Liver (tissue), 9 donors: ENCODE data around the gene SLC22A12. TPM values are rescaled to one million over a fixed set of nuclear protein-coding genes. Genes with fewer than 3 reads are reported as not detected.

Experiments
- DNase-seq: peaks from one replicate; pipeline ENCODE4 v3.0.0-alpha.2; 2017; ENCODE audit warnings: low spot score
- H3K27ac ChIP-seq, 2 donors: one replicate each; pipeline ENCODE4 v1.7.0; 2013; ENCODE audit warnings: inconsistent platforms in 2 of 2, low read length in 2 of 2, control low read depth in 1 of 2, low read depth in 1 of 2, mild to moderate bottlenecking in 1 of 2
- H3K27me3 ChIP-seq, 4 donors: one replicate each; pipeline versions ENCODE4 v1.6.1 to v1.7.0; 2013; ENCODE audit warnings: low read length in 3 of 4, inconsistent platforms in 1 of 4, mild to moderate bottlenecking in 1 of 4, moderate library complexity in 1 of 4; ENCODE audit not compliant: control insufficient read depth in 4 of 4, insufficient read depth in 4 of 4
- H3K36me3 ChIP-seq, 4 donors: one replicate each; pipeline versions ENCODE4 v1.6.1 to v1.7.0; 2013; ENCODE audit warnings: low read length in 3 of 4, mild to moderate bottlenecking in 3 of 4, low read depth in 1 of 4, moderate library complexity in 1 of 4; ENCODE audit not compliant: control insufficient read depth in 4 of 4, insufficient read depth in 3 of 4
- H3K4me1 ChIP-seq, 4 donors: one replicate each; pipeline versions ENCODE4 v1.6.1 to v1.7.0; 2013; ENCODE audit warnings: low read length in 3 of 4, mild to moderate bottlenecking in 3 of 4, moderate library complexity in 1 of 4; ENCODE audit not compliant: control insufficient read depth in 4 of 4, insufficient read depth in 4 of 4
- H3K4me3 ChIP-seq, 3 donors: one replicate each; pipeline versions ENCODE4 v1.6.1 to v1.7.0; 2013; ENCODE audit warnings: low read length in 3 of 3, control low read depth in 1 of 3, low read depth in 1 of 3, mild to moderate bottlenecking in 1 of 3
- H3K9ac ChIP-seq, 2 donors: one replicate each; pipeline ENCODE4 v1.7.0; 2013; ENCODE audit warnings: low read length in 2 of 2, mild to moderate bottlenecking in 2 of 2, moderate library complexity in 2 of 2, control low read depth in 1 of 2, low read depth in 1 of 2
- H3K9me3 ChIP-seq, 4 donors: one replicate each; pipeline versions ENCODE4 v1.6.1 to v1.7.0; 2013; ENCODE audit warnings: low read length in 3 of 4; ENCODE audit not compliant: control insufficient read depth in 4 of 4
- EGR1 ChIP-seq, 2 donors: IDR thresholded peaks; 2 replicates each; pipeline ENCODE4 v1.6.1; 2016 to 2018; ENCODE audit warnings: antibody characterized with exemption in 2 of 2, low read depth in 2 of 2
- FOXA1 ChIP-seq: IDR thresholded peaks from 2 replicates; pipeline ENCODE4 v1.6.1; 2016; ENCODE audit warnings: antibody characterized with exemption
- GABPA ChIP-seq, 2 donors: IDR thresholded peaks in 1 of 2; conservative IDR thresholded peaks in 1 of 2; 2 replicates each; pipeline ENCODE4 v1.6.1; 2016; ENCODE audit warnings: antibody characterized with exemption in 2 of 2, mild to moderate bottlenecking in 1 of 2, moderate library complexity in 1 of 2
- HNF4A ChIP-seq, 2 donors: conservative IDR thresholded peaks; 2 replicates each; pipeline ENCODE4 v1.6.1; 2016; ENCODE audit warnings: antibody characterized with exemption in 2 of 2, mild to moderate bottlenecking in 2 of 2
- HNF4G ChIP-seq: IDR thresholded peaks from 2 replicates; pipeline ENCODE4 v1.6.1; 2016; ENCODE audit warnings: antibody characterized with exemption
- JUND ChIP-seq, 2 donors: IDR thresholded peaks; 2 replicates each; pipeline ENCODE4 v1.6.1; 2016; ENCODE audit warnings: antibody characterized with exemption in 2 of 2
- NR2F2 ChIP-seq: IDR thresholded peaks from 2 replicates; pipeline ENCODE4 v1.6.1; 2016; ENCODE audit warnings: antibody characterized with exemption
- RAD21 ChIP-seq, 2 donors: IDR thresholded peaks; 2 replicates each; pipeline ENCODE4 v1.6.1; 2016; ENCODE audit warnings: antibody characterized with exemption in 2 of 2, mild to moderate bottlenecking in 2 of 2
- RXRA ChIP-seq, 2 donors: IDR thresholded peaks; 2 replicates each; pipeline ENCODE4 v1.6.1; 2017 to 2018; ENCODE audit warnings: antibody characterized with exemption in 2 of 2, mild to moderate bottlenecking in 1 of 2
- TAF1 ChIP-seq: conservative IDR thresholded peaks from 2 replicates; pipeline ENCODE4 v1.6.1; 2016; ENCODE audit warnings: antibody characterized with exemption, mild to moderate bottlenecking
- YY1 ChIP-seq: IDR thresholded peaks from 2 replicates; pipeline ENCODE4 v1.6.1; 2016; ENCODE audit warnings: antibody characterized with exemption, mild to moderate bottlenecking
- WGBS: extraction: QIAGEN DNeasy Blood & Tissue Kit; methylation state at CpG from one replicate; pipeline ENCODE4 v1.1.7; 2013; 5-methylcytosine and 5-hydroxymethylcytosine counted together
- polyA plus RNA-seq, 2 donors: library from polyadenylated mRNA; stranded (reverse) in 1 of 2; unstranded in 1 of 2; fragments of 200-250 nt in 1 of 2; fragments of >200 nt in 1 of 2; fragmentation: Nextera tagmentation in 1 of 2; extraction: Ambion mirVana in 1 of 2; gene quantifications; one replicate each; pipeline versions ENCODE4 v1.2.1 to v1.2.3, GENCODE V29; 2013 to 2015
- total RNA-seq, 2 donors: library from RNA; depleted of rRNA; stranded (reverse); fragments of >200 nt; gene quantifications; one replicate each; pipeline ENCODE4 v1.2.3, GENCODE V29; 2014
- TF ChIP-seq, protein P1 (sequence below): IDR thresholded peaks from 2 replicates; pipeline ENCODE4 v1.6.1; 2016; ENCODE audit warnings: antibody characterized with exemption
- TF ChIP-seq, protein P2 (sequence below): IDR thresholded peaks from 2 replicates; pipeline ENCODE4 v1.6.1; 2016; ENCODE audit warnings: antibody characterized with exemption
- TF ChIP-seq, protein P3 (sequence below): IDR thresholded peaks from 2 replicates; pipeline ENCODE4 v1.6.1; 2016; ENCODE audit warnings: antibody characterized with exemption, mild to moderate bottlenecking
- TF ChIP-seq, protein P4 (sequence below): IDR thresholded peaks from 2 replicates; pipeline ENCODE4 v1.6.1; 2016; ENCODE audit warnings: antibody characterized with exemption
- donor health status: healthy.
- donor health status: healthy.
- donor health status: healthy.
- donor health status: healthy.
- donor health status: healthy.

The SLC22A12 gene
- total and polyA plus RNA-seq, 4 donors = under 0.01 to 0.02 TPM; not detected in 2

DNA sequence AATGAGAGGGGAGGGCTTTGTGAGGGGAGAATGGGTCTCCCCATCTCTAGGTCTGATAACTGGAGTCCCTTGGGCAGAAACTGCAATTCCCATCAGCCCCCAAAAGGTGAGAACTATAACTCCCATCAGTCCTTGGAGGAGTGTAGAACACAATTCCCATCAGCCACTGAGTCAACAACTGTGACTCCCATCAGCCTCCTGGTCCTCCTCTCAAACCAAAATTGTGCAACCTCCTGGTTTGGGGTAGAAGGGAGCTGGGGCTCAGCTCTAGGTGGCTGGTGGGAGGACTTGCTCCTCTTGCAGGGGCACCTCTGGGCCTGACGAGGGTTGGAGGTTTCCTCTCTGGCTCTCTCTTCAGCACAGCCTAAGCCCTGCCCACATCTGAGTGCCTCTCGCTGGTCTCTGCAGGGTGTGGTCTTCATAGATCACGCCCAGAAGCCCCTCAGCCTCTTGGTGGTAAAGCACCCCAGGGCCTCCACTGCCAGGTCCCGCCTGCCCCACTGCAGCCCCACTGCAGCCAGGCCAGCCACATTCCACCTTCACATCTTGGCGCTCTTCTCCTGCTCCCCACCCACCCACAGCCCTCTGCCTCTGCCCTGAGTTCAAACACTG, 18.5 kb downstream of the SLC22A12 start:
- H3K9ac ChIP-seq = no peak overlapping the region
- peaks cover 0 to 3% (median 0%) of the 10 kb centered on the region in 4 donors for H3K4me1 ChIP-seq
- no peak for DNase-seq
- no peak overlapping the region for H3K27ac ChIP-seq
- H3K36me3 ChIP-seq = no peaks in the 10 kb centered on the region
- no peaks in the 10 kb centered on the region for H3K9me3 ChIP-seq
- H3K27me3 ChIP-seq = peaks cover 0 to 4% (median 0%) of the 10 kb centered on the region in 4 donors
- no peak overlapping the region for H3K4me3 ChIP-seq
- WGBS = 82% methylated on average over 5 of the region's 5 CpGs
- TF ChIP-seq RXRA (IDR thresholded peaks at IDR 0.05) = no peak
- TF ChIP-seq GABPA (IDR thresholded peaks at IDR 0.05 in 1 of 2, conservative IDR thresholded peaks at IDR 0.05 in 1 of 2) = no peak
- no peak for TF ChIP-seq HNF4G
- TF ChIP-seq JUND (IDR thresholded peaks at IDR 0.05) = no peak

DNA sequence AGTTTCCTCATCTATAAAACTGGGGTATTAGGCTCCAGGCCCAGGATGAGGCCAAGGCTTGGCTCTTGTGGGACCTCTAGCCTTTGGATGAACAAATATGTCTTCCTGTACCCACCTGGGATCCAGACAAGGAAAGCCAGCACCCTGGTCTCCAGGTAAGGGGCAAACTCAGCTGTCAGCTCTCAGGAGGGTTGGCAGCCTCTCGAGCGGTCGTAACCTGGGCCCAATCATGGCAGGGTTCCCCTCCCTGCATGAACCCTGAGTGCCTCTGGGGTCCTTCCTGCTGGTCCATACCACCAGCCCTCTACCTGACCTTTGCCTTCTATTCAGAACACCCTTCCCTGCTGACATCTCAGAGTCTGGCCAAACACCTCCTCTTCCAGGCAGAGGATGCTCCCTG, 19.6 kb downstream of the SLC22A12 start:
- Histone ChIP-seq H3K27me3 (peaks cover 0 to 4% (median 0%) of the 10 kb centered on the region in 4 donors), H3K4me3 (no peak overlapping the region), H3K36me3 (no peaks in the 10 kb centered on the region), H3K4me1 (peaks cover 0 to 3% (median 0%) of the 10 kb centered on the region in 4 donors), H3K27ac (no peak overlapping the region), H3K9ac (no peak overlapping the region), H3K9me3 (no peaks in the 10 kb centered on the region)
- WGBS = 96% methylated on average over 3 of the region's 3 CpGs
- TF ChIP-seq, protein P1, sequence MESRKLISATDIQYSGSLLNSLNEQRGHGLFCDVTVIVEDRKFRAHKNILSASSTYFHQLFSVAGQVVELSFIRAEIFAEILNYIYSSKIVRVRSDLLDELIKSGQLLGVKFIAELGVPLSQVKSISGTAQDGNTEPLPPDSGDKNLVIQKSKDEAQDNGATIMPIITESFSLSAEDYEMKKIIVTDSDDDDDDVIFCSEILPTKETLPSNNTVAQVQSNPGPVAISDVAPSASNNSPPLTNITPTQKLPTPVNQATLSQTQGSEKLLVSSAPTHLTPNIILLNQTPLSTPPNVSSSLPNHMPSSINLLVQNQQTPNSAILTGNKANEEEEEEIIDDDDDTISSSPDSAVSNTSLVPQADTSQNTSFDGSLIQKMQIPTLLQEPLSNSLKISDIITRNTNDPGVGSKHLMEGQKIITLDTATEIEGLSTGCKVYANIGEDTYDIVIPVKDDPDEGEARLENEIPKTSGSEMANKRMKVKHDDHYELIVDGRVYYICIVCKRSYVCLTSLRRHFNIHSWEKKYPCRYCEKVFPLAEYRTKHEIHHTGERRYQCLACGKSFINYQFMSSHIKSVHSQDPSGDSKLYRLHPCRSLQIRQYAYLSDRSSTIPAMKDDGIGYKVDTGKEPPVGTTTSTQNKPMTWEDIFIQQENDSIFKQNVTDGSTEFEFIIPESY = no peak
- TF ChIP-seq FOXA1 (no peak), GABPA (IDR thresholded peaks at IDR 0.05 in 1 of 2, conservative IDR thresholded peaks at IDR 0.05 in 1 of 2) (no peak), HNF4G (no peak), JUND (IDR thresholded peaks at IDR 0.05) (no peak)
- TF ChIP-seq, protein P2, sequence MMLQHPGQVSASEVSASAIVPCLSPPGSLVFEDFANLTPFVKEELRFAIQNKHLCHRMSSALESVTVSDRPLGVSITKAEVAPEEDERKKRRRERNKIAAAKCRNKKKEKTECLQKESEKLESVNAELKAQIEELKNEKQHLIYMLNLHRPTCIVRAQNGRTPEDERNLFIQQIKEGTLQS = no peak
- TF ChIP-seq, protein P3, sequence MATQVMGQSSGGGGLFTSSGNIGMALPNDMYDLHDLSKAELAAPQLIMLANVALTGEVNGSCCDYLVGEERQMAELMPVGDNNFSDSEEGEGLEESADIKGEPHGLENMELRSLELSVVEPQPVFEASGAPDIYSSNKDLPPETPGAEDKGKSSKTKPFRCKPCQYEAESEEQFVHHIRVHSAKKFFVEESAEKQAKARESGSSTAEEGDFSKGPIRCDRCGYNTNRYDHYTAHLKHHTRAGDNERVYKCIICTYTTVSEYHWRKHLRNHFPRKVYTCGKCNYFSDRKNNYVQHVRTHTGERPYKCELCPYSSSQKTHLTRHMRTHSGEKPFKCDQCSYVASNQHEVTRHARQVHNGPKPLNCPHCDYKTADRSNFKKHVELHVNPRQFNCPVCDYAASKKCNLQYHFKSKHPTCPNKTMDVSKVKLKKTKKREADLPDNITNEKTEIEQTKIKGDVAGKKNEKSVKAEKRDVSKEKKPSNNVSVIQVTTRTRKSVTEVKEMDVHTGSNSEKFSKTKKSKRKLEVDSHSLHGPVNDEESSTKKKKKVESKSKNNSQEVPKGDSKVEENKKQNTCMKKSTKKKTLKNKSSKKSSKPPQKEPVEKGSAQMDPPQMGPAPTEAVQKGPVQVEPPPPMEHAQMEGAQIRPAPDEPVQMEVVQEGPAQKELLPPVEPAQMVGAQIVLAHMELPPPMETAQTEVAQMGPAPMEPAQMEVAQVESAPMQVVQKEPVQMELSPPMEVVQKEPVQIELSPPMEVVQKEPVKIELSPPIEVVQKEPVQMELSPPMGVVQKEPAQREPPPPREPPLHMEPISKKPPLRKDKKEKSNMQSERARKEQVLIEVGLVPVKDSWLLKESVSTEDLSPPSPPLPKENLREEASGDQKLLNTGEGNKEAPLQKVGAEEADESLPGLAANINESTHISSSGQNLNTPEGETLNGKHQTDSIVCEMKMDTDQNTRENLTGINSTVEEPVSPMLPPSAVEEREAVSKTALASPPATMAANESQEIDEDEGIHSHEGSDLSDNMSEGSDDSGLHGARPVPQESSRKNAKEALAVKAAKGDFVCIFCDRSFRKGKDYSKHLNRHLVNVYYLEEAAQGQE = no peak
- no peak for DNase-seq

DNA sequence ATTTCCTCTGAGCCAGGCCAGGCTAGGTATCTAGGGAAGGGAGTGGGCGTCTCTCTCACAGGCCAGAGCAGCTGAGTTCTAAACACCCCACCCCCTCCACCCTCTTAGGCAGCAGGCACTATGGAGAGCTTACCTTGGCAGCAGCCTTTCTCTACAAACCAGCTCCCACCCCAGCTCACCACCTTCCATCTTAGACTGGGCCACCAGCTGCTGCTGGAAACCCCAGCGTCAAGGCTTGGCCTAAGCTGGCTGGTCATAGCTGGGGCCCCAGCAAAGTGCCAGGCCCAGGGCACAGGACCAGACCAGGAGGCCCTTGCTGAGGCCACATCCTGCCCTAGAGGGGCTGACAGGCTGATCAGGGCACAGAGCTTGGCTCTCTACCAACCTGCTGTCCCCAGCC, 20.2 kb downstream of the SLC22A12 start:
- WGBS = 84% methylated on average over 2 of the region's 2 CpGs
- DNase-seq = no peak
- TF ChIP-seq TAF1 (no peak), YY1 (no peak), EGR1 (IDR thresholded peaks at IDR 0.05; ENCODE audit: low read depth in 2 of 2) (no peak), HNF4A (conservative IDR thresholded peaks at IDR 0.05) (no peak), GABPA (IDR thresholded peaks at IDR 0.05 in 1 of 2, conservative IDR thresholded peaks at IDR 0.05 in 1 of 2) (no peak), FOXA1 (no peak), NR2F2 (no peak), RAD21 (IDR thresholded peaks at IDR 0.05) (no peak)
- TF ChIP-seq, protein P3 = no peak
- TF ChIP-seq, protein P4, sequence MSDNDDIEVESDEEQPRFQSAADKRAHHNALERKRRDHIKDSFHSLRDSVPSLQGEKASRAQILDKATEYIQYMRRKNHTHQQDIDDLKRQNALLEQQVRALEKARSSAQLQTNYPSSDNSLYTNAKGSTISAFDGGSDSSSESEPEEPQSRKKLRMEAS = no peak
- TF ChIP-seq, protein P1 = no peak

More for the DNA sequence above, 20.2 kb downstream of the SLC22A12 start:
- H3K36me3 ChIP-seq = no peaks in the 10 kb centered on the region
- H3K4me3 ChIP-seq = no peak overlapping the region
- no peak overlapping the region for H3K9ac ChIP-seq
- H3K27me3 ChIP-seq = peaks cover 0 to 4% (median 0%) of the 10 kb centered on the region in 4 donors
- H3K27ac ChIP-seq = no peak overlapping the region
- peaks cover 0 to 3% (median 0%) of the 10 kb centered on the region in 4 donors for H3K4me1 ChIP-seq
- H3K9me3 ChIP-seq = no peaks in the 10 kb centered on the region
